HG03103 (cell line): ENCODE results near the gene EXOC3L2.

Experiments used
- ATAC-seq: cut with Tn5 transposase; IDR thresholded peaks from one replicate; pipeline ENCODE4 v1.9.1; 2021; ENCODE audit warnings: low read depth; ENCODE audit not compliant: unreplicated experiment

The EXOC3L2 gene

DNA sequence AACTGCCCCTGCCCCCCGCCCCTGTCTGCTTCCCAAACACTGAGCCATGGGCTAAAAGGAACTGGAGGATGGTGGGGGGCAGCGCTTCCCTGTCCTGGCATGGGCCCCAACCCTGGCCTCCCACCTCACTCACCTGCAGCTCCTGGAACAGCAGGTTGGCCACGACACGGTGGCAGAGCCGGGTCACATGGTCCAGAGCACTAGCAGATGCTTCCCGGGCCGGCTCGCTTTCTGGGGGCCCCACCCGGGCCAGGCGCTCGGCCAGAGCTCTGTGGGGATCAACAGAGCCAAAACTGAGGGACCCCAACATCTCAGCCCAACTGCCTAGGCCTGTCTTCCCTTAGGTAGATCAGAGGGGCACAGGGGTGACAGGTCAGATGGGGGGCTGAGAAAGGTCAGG, 20.6 kb downstream of the EXOC3L2 start:
- ATAC-seq: no peak

DNA sequence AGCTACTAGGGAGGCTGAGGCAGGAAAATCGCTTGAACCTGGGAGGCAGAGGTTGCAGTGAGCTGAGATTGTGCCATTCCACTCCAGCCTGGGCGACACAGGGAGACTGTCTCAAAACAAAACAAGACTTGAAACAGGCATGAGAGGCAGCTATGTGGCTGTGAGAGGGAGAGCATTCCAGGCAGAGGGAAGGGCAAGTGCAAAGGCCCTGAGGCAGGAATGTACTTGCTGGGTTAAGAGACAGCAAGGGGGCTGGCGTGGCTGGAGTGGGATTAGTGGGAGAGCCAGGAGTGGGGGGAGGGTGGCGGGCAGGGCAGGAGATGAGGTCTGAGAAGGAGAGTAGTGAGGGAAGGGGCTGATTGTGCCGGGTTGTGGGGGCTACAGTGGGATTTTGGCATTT, 21.3 kb downstream of the EXOC3L2 start:
- ATAC-seq: no peak

DNA sequence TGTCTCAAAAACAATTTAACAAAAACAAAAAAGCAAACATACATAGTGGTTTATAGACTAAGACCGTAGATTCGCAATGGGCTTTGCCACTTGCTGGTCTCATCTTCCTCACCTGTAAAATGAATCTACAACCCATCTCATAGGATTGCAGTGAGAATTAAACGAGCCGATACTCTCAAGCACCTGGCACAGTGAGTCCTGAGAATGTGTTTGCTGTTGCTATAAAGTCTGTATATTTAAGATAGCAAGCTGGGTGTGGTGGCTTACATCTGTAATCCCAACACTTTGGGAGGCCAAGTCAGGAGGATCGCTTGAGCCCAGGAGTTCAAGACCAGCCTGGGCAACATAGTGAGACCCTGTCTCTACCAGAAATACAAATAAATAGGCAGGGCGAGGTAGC, 22.5 kb downstream of the EXOC3L2 start:
- ATAC-seq: no peak

DNA sequence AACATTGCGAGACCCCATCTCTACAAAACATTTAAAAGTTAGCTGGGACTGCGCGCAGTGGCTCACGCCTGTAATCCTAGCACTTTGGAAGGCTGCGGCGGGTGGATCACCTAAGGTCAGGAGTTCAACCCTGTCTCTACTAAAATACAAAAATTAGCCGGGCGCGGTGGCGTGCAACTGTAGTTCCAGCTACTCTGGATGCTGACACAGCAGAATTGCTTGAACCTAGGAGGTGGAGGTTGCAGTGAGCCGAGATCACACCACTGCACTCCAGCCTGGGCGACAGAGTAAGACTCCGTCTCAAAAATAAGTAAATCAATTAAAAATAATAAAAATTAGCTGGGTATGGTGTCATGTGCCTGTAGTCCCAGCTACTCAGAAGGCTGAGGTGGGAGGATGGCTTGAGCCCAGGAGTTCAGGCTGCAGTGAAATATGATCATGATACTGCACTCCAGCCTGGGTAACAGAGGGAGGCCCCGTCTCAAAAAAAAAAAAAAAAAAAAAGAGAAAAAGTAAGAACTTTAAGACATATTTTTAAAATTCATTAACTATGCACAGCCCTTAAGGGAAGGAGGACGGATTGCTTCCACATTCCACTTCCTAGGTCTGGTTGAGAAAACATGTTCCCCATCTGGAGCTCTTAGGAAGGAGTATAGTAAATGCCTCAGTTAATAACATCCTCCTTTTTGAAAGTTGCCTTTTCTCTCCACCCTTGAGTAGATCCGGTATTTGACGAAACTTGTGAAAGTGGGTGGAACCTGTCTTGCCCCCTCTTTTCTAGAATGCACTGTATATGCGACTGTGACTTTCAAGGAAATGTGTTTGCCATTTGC, 26.1 kb downstream of the EXOC3L2 start:
- ATAC-seq: no peak

DNA sequence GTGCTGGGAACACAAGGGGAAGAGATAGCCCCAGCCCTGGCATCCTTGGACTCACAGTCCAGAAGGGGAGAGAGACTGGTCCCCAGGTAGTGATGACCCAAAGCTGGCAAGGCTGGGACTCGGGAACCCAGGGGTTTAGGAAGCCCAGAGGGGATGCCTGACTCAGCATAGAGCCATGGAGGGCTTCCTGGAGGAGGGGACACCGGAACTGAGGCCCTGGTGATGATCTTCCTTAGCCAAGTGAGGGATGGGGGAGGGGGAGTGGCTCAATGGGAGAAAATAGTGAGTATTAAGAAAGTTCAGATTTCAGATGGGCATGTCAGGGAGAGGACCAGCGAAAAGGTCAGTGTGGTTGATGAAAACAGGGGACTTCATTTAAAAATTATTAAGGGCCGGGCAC, 26.8 kb downstream of the EXOC3L2 start:
- ATAC-seq: no peak

DNA sequence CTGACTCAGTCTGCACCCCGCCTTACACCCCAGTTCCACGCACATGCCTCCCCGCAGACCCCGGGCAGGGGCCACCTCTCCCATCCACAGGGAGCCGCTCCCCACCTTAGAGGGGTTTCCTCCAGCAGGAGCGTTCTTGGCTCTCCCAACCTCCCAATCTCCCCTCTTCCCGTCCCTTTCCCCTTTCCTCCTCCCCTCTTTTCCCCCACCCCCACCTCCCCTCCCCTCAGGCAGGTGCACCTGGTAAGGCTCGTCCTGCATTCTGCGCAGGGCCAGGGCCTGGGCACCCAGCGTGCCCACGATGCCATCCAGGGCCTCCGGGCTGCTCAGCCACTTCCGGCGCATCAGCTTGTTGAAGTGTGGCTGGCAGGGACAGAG, 27.3 kb downstream of the EXOC3L2 start:
- ATAC-seq: no peak

DNA sequence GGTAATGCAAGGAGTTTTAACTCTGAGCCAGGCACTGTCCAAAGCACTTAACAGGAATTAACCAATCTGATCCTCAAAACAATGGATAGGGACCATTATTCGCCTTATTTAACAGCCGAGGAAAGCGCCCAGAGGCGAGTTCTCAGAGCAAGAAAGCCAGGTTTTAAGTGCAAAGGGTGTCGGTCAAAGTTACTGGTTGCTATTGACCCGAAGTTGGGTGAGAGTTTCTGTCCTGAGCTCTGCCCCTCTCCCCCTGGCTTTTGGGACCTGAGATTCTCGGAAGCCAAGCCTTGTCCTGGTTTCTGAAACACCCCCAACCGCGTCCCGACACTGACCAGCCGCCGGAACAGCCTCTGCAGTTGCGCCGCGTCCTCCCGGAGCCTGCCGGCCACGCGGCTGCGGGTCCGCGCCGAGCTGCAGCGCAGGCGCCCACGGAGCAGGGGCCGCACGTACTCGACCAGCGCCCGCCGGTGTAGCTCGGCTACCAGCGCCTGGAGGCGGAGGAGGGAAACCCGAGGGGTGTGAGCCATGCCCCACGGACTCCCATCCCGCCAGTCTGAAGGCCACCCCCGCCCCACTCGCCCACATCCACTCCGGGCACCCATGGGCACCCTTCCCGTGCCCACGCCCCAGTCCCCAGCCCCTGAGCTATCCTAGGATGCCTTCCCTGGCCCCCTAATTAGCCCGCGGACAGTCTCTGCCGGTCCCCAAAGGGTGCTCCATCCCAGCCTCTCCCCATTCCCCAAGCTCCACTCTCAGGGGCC, 27.8 kb downstream of the EXOC3L2 start:
- ATAC-seq: no peak

DNA sequence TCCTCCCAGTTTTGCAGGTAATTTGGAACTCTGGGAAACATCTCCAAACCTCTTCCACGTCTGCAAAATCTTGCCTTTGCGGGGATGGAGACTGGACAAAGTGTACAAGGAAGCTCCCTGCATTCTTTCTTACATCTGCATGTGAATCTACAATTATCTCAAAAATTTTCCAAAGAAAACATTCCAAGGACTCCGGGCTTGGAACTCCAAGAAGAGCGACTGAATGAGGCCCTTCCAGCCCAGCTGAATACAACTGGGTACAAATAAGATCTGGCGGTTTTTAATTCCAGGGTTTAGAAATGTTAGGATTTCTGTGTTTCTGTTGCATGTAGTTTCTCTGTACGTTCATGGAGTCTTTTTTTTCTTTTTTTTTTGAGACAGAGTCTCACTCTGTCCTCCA, 28.5 kb downstream of the EXOC3L2 start:
- ATAC-seq: no peak

DNA sequence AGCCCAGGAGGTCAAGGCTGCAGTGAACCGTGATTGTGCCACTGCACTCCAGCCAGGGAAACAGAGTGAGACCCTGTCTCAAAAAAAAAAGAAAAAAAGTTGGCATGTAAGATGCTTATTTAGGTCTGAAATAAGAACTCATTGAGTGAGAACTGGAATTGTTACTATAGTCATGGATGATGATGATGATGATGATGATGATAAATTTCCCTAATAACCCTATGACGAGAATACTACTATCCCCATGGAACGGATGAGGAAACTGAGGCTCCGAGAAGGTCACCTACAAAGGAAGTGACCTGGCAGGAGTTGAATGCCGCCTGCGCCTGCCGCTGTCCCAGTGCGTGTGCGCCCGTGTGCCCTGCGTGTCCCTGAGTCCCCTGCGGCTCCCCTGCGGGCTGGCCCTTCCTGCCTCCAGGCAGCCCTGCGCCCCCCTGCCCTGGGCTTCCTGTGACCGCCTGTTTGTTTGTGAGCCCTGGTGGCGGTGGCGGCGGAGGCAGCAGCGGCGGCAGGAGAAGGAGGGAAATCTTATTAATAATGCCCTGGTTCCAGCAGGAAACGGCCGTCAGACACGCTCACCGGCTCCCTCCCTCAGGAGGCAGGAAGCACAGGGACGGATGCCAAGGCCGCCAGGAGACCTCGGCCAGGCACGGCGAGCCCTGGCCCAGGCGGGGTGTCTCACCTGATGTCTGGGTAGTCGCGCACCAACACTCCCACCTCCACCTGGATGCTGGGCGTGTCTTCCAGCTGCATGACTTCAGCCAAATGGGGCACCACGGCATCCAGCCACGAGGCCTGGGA, 29.6 kb downstream of the EXOC3L2 start:
- no peak for ATAC-seq

DNA sequence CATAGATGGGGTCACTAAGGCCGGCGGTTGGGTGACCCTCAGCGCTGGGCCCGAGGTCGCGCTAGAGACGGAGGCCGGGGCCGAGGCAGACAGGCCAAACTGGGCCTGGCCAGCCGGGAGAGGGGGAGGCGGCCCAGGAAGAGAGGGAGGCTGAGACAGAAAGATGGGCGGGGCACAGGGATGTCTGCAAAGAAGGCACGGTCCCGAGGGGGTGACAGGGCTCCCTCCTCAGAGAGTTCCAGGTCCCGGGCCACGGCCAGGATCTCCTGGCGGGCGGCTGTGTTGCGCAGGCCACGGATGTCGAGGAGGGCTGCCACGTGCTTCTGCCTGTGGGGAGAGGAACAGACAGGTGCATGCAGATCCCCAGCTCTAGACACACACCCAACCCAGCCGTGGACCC, 32.2 kb downstream of the EXOC3L2 start:
- ATAC-seq: no peak

DNA sequence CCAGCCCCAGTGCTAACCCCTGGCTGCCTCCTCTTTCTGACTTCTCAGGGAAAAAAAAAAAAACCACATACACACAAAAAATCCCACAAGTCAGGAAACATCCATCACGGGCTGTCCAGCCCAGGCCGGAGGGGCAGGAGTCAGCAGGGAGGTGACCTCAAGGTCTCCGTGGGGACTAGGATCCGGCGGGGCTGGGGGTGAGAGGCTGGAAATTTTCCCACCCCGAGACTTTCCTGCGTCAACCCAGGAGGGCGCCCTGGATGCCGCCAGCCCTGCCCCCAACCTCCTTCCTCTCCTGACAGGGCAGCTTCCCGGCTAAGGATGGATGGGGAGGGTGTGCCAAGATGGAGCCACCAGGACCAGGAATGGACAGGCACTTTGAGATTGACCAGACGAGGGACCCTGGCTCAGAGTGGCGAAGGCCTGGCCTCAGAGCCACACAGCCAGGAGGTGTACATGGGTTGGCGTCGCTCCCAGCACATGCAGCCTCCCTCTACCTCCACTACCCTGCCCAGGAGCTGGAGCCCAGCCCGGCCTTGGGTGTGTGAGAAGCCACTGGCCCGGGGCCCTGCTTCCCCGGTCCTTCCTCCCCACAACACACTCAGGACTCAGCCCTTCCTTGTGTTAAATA, 33.3 kb downstream of the EXOC3L2 start:
- ATAC-seq: no peak

DNA sequence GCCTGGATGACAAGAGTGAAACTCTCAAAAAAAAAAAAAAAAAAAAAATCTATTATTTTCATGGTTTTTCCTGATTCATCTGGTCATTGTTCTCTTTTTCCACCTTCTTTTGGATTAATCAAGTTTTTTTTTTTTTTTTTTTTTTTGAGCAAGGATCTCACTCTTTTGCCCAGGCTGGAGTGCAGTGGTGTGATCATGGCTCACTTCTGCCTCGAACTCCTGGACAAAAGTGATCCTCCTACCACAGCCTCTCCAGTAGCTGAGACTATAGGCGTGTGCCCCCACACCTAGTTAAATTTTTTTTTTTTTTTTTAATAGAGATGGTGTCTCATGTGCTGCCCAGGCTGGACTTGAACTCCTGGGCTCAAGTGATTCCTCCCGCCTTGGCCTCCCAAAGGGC, 38.9 kb downstream of the EXOC3L2 start:
- no peak for ATAC-seq

DNA sequence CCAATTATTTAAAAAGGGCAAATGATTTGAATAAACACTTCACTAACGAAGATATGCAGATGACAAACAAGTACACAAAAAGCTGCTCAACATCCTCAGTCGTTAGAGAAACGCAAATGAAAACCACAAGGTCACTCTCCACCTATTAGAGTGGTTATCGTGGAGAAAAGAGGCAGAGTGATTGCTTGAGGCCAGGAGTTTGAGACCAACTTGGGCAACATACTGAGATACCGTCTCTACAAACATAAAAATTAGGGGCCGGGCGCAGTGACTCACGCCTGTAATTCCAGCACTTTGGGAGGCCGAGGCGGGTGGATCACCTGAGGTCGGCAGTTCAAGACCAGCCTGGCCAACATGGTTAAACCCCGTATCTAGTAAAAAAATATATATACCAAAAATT, 39.4 kb downstream of the EXOC3L2 start:
- no peak for ATAC-seq

DNA sequence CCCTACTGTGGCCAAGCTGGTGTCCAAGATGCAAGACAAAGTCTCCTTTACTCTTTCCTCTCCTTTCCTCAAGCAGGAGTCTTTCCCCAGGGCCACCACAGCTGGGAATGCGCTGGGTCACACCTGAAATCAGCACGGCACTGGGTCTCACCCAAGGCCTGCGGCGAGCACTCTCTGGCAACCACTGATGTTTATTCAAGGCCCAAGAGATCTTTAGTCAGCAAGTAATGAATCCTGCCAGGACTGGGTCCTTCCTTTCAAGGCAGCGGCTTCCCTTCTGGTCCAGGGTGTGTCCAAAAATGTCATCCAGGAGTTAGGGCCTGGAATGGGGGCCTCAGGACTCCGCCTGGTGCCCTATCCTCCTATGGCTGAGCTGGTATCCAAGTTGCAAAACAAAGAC, 42.6 kb downstream of the EXOC3L2 start:
- no peak for ATAC-seq

DNA sequence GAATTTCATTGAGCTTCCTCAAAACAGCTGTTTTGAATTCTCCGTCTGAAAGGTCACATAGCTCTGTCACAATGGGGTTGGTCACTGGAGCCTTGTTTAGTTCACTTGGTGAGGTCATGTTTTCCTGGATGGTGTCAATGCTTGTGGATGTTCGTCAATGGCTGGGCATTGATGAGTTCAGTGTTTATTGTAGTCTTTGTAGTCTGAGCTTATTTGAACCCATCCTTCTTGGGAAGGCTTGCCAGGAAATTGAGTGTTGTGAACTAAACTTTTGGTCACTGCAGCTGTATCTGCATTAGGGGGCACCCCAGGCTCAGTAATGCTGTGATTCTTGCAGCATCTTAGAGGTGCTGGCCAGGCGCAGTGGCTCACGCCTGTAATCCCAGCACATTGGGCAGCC, 44.6 kb downstream of the EXOC3L2 start:
- ATAC-seq: no peak

DNA sequence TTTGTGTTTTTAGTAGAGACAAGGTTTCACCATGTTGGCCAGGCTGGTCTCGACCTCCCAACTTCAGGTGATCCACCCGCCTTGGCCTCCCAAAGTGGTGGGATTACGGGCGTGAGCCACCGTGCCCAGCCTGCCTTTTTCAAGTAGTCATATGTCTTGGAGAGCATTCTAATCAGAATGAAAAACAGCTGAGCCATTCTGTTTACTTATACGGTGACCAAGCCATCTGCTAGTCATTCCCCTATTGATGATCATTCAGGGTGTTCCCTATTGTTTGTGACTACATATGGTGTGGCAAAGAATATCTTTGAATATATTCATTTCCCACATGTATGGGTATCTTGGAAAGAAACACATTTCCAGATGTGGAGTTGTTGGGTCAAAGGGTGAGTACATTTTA, 49.4 kb downstream of the EXOC3L2 start:
- no peak for ATAC-seq

DNA sequence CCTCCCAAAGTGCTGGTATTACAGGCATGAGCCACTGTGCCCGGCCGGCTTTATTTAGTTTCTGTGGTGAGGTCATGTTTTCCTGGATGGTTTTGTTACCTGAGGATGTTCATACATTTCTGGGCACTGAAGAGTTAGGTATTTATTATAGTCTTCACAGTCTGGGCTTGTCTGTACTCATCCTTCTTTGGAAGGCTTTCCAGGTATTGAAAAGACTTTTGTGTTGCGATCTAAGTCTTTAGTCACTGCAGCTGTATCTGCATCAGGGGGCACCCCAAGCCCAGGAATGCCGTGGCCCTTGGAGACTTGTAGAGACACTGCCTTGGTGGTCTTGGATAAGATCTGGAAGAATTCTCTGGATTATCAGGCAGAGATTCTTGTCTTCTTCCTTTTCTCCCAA, 53.8 kb downstream of the EXOC3L2 start:
- ATAC-seq: no peak

DNA sequence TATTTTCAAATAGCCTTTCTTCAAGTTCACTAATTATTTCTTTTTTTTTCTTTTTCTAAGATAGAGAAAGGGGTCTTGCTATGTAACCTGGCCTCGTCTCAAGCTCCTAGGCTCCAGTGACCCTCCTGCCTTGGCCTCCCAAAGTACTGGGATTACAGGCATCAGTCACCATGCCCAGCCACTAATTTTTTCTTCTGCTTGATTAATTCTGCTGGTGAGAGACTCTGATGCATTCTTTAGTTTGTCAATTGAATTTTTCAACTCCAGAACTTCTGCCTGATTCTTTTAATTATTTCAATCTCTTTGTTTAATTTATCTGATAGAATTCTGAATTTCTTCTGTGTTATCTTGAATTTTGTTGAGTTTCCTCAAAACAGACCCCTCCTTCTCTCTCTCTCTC, 55.2 kb downstream of the EXOC3L2 start:
- no peak for ATAC-seq

DNA sequence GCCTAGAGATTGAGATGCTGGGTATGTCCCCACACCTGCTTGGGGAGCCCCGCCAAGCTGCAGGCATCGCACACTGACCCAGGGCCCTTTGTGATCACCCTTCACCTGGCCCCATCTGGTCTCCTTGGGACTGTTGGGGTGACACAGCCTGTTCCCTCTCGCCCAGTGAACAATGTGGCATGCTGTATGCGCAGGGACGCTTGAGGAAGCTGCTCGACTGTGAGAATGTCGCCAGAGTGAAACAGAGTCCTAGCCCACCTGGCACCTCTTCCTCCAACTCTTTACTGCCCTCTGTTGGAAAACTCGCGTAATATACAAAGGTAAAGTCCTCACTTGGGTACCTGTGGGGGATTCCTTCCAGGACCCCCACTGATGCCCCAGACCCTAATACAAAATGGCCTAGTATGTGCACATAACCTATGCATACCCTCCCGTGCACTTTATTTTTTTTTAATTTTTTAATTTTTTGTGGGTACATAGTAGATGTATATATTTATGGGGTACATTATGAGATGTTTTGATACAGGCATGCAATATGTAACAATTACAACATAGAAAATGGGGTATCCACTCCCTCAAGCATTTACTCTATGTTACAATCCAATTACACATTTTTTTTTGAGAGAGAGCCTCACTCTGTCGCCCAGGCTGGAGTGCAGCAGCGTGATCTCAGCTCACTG, 57.6 kb downstream of the EXOC3L2 start:
- ATAC-seq: no peak
